CD14-positive monocyte (primary cell): ENCODE data around the gene IGF1R. TPM values are rescaled to one million over a fixed set of nuclear protein-coding genes. Genes with fewer than 3 reads are reported as not detected.
A peak's percentile ranks its signal among the peaks of the same experiment; 100 is the strongest.

Source experiments
- DNase-seq, 3 donors: peaks; one replicate each; pipeline ENCODE4 v3.0.0-alpha.2; 2011 to 2022
- H2AFZ ChIP-seq: 2 replicates; pipeline ENCODE4 v1.6.0; 2012; ENCODE audit warnings: mild to moderate bottlenecking, low read depth, low read length, inconsistent platforms; ENCODE audit not compliant: insufficient read depth, poor library complexity, severe bottlenecking
- H3K27ac ChIP-seq, 2 donors: 1 replicate in 1 of 2; 2 replicates in 1 of 2; pipeline ENCODE4 v1.5.1; 2012 to 2013; ENCODE audit warnings: low read length in 2 of 2, control low read depth in 1 of 2, inconsistent platforms in 1 of 2, low read depth in 1 of 2, mild to moderate bottlenecking in 1 of 2
- H3K27me3 ChIP-seq, 2 donors: one replicate each; pipeline versions ENCODE4 v1.6.0 to v1.6.1; 2011 to 2013; ENCODE audit warnings: low read length in 2 of 2; ENCODE audit not compliant: control insufficient read depth in 2 of 2, insufficient read depth in 2 of 2
- H3K36me3 ChIP-seq, 2 donors: replicated peaks in 1 of 2; 1 replicate in 1 of 2; 2 replicates in 1 of 2; pipeline versions ENCODE4 v1.5.1 to v1.6.1; 2012 to 2013; ENCODE audit warnings: low read length in 2 of 2, control low read depth in 1 of 2, inconsistent platforms in 1 of 2, mild to moderate bottlenecking in 1 of 2; ENCODE audit not compliant: insufficient read depth in 2 of 2, control insufficient read depth in 1 of 2
- H3K4me1 ChIP-seq, 2 donors: 1 replicate in 1 of 2; 2 replicates in 1 of 2; pipeline versions ENCODE4 v1.5.1 to v1.6.1; 2012 to 2013; ENCODE audit warnings: low read length in 2 of 2, control low read depth in 1 of 2, inconsistent platforms in 1 of 2, mild to moderate bottlenecking in 1 of 2, moderate library complexity in 1 of 2; ENCODE audit not compliant: insufficient read depth in 2 of 2, control insufficient read depth in 1 of 2
- H3K4me2 ChIP-seq: replicated peaks from 2 replicates; pipeline ENCODE3; 2012; ENCODE audit warnings: low read length, moderate library complexity, mild to moderate bottlenecking; ENCODE audit not compliant: poor library complexity, severe bottlenecking; ENCODE audit errors: extremely low read depth
- H3K4me3 ChIP-seq, 3 experiments: fragments of 200-600 bp in 1 of 3; sonication (generic) in 1 of 3; replicated peaks in 1 of 3; 1 replicate in 2 of 3; 2 replicates in 1 of 3; pipeline ENCODE4 v1.5.1; 2011 to 2013; ENCODE audit warnings: low read length in 3 of 3, mild to moderate bottlenecking in 3 of 3, control low read depth in 2 of 3, low read depth in 2 of 3, inconsistent platforms in 1 of 3, moderate library complexity in 1 of 3
- H3K79me2 ChIP-seq: 2 replicates; pipeline ENCODE4 v1.6.0; 2012; ENCODE audit warnings: mild to moderate bottlenecking, control low read depth, inconsistent platforms, low read length, moderate library complexity; ENCODE audit not compliant: insufficient read depth
- H3K9ac ChIP-seq: 2 replicates; pipeline ENCODE4 v1.6.0; 2017; ENCODE audit warnings: low read length, mild to moderate bottlenecking; ENCODE audit not compliant: insufficient read depth, poor library complexity, severe bottlenecking
- H3K9me3 ChIP-seq, 2 donors: replicated peaks in 1 of 2; 1 replicate in 1 of 2; 2 replicates in 1 of 2; pipeline versions ENCODE4 v1.5.1 to v1.6.1; 2012 to 2013; ENCODE audit warnings: low read length in 2 of 2, control low read depth in 1 of 2; ENCODE audit not compliant: control insufficient read depth in 1 of 2, insufficient read depth in 1 of 2
- H4K20me1 ChIP-seq: 2 replicates; pipeline ENCODE4 v1.6.0; 2012; ENCODE audit warnings: mild to moderate bottlenecking, low read length, control low read depth, moderate library complexity; ENCODE audit not compliant: insufficient read depth
- H3K27ac Mint-ChIP-seq, 7 donors: one replicate each; pipeline ENCODE4 v1.8.0; 2020; ENCODE audit warnings: mild to moderate bottlenecking in 7 of 7, mixed read lengths in 7 of 7, moderate library complexity in 6 of 7, inconsistent platforms in 2 of 7
- H3K27me3 Mint-ChIP-seq, 3 donors: one replicate each; pipeline ENCODE4 v1.8.0; 2021 to 2022; ENCODE audit warnings: low read depth in 3 of 3, mild to moderate bottlenecking in 3 of 3, mixed read lengths in 3 of 3, moderate library complexity in 3 of 3, inconsistent platforms in 1 of 3
- H3K36me3 Mint-ChIP-seq, 2 donors: one replicate each; pipeline ENCODE4 v1.8.0; 2020; ENCODE audit warnings: mixed read lengths in 2 of 2, inconsistent platforms in 1 of 2, mild to moderate bottlenecking in 1 of 2
- H3K4me1 Mint-ChIP-seq: one replicate; pipeline ENCODE4 v1.8.0; 2020; ENCODE audit warnings: mild to moderate bottlenecking, mixed read lengths
- H3K4me3 Mint-ChIP-seq, 2 donors: one replicate each; pipeline ENCODE4 v1.8.0; 2020; ENCODE audit warnings: mild to moderate bottlenecking in 2 of 2, mixed read lengths in 2 of 2, moderate library complexity in 1 of 2
- H3K9me3 Mint-ChIP-seq, 7 donors: one replicate each; pipeline ENCODE4 v1.8.0; 2020 to 2022; ENCODE audit warnings: mixed read lengths in 7 of 7, mild to moderate bottlenecking in 6 of 7, moderate library complexity in 6 of 7, inconsistent platforms in 2 of 7
- CTCF ChIP-seq: fragments of 200-600 bp; IDR thresholded peaks from one replicate; pipeline ENCODE4 v1.8.0; 2022; ENCODE audit warnings: antibody characterized with exemption, mild to moderate bottlenecking
- WGBS: methylation state at CpG from one replicate; pipeline ENCODE4 v1.1.5; 2013; ENCODE audit warnings: missing lambda C conversion rate; ENCODE audit not compliant: insufficient coverage; 5-methylcytosine and 5-hydroxymethylcytosine counted together
- intact Hi-C, 2 donors: fragments of 100-400 bp; cut with micrococcal nuclease; formaldehyde crosslinking; loops; one replicate each; pipeline versions ENCODE4 v1.15.0 to v1.15.1; 2023
- polyA plus RNA-seq, 3 donors: library from polyadenylated mRNA; depleted of rRNA in 1 of 3; unstranded in 2 of 3; stranded (reverse) in 1 of 3; fragments of 300-500 nt in 2 of 3; fragments of >200 nt in 1 of 3; fragmentation: Illumina TruSeq in 2 of 3; gene quantifications; 1 replicate in 2 of 3; 2 replicates in 1 of 3; pipeline ENCODE4 v1.2.3, GENCODE V29; 2012 to 2021

Gene IGF1R
- polyA plus RNA-seq, 3 donors: 0.35 to 4.9 (median 0.67) TPM

- H3K4me1 ChIP-seq: peaks cover 7% of the 10 kb centered on the region in 2 donors
- no peak overlapping the region for H3K27ac Mint-ChIP-seq
Observed at GRCh38 chr15:98977441-98977840, 329.1 kb downstream of the IGF1R start.

GRCh38 chr15:98978153-98978552, 329.8 kb downstream of the IGF1R start:
- Histone ChIP-seq H3K27ac (peak overlapping the region in 1 of 2 donors; percentile 1), H3K27me3 (no peaks in the 10 kb centered on the region), H3K4me2 (no peak overlapping the region), H3K4me3 (no peak overlapping the region), H3K79me2 (no peaks in the 10 kb centered on the region), H3K9me3 (no peaks in the 10 kb centered on the region), H3K4me1 (peaks cover 12% of the 10 kb centered on the region in 2 donors), H3K9ac (no peak overlapping the region), H4K20me1 (no peaks in the 10 kb centered on the region), H3K36me3 (no peaks in the 10 kb centered on the region), H2AFZ (peak overlapping the region; percentile 5)
- Mint-ChIP-seq H3K4me3 (no peak overlapping the region), H3K9me3 (no peaks in the 10 kb centered on the region), H3K4me1 (peaks cover 29% of the 10 kb centered on the region), H3K36me3 (no peaks in the 10 kb centered on the region), H3K27ac (peak overlapping the region in 3 of 7 donors; percentile 8 to 68 (median 66)), H3K27me3 (peaks cover 0 to 5% (median 1%) of the 10 kb centered on the region in 3 donors)
- no peak for TF ChIP-seq CTCF
- WGBS: 28% methylated on average over 3 of the region's 3 CpGs
- intact Hi-C loops: no loop called here
- DNase-seq: peak in 2 of 3 donors; percentile 10 to 35

More at GRCh38 chr15:98977441-98977840, 329.1 kb downstream of the IGF1R start:
- no peaks in the 10 kb centered on the region for H3K9me3 ChIP-seq
- H4K20me1 ChIP-seq: no peaks in the 10 kb centered on the region
- H3K36me3 ChIP-seq: no peaks in the 10 kb centered on the region
- no CpG with 5 or more reads among the region's 3 CpGs for WGBS
- no peak for DNase-seq
- H3K36me3 Mint-ChIP-seq: no peaks in the 10 kb centered on the region
- no peak overlapping the region for H3K9ac ChIP-seq
- no peaks in the 10 kb centered on the region for H3K27me3 ChIP-seq
- no peak overlapping the region for H3K27ac ChIP-seq
- no peak overlapping the region for H3K4me2 ChIP-seq
- H3K9me3 Mint-ChIP-seq: no peaks in the 10 kb centered on the region
- no peak for TF ChIP-seq CTCF
- no peak overlapping the region for H2AFZ ChIP-seq
- H3K4me1 Mint-ChIP-seq: peaks cover 26% of the 10 kb centered on the region
- no peak overlapping the region for H3K4me3 Mint-ChIP-seq
- intact Hi-C loops: no loop called here
- peaks cover 0 to 6% (median 1%) of the 10 kb centered on the region in 3 donors for H3K27me3 Mint-ChIP-seq
- no peaks in the 10 kb centered on the region for H3K79me2 ChIP-seq
- H3K4me3 ChIP-seq: no peak overlapping the region
